GM19463 (cell line): ENCODE results near the gene USP24.
A peak's percentile ranks its signal among the peaks of the same experiment; 100 is the strongest.

Experiments used
- ATAC-seq: cut with Tn5 transposase; IDR thresholded peaks from one replicate; pipeline ENCODE4 v1.9.1; 2021; ENCODE audit warnings: mild to moderate bottlenecking, moderate library complexity; ENCODE audit not compliant: unreplicated experiment

Gene USP24, protein sequence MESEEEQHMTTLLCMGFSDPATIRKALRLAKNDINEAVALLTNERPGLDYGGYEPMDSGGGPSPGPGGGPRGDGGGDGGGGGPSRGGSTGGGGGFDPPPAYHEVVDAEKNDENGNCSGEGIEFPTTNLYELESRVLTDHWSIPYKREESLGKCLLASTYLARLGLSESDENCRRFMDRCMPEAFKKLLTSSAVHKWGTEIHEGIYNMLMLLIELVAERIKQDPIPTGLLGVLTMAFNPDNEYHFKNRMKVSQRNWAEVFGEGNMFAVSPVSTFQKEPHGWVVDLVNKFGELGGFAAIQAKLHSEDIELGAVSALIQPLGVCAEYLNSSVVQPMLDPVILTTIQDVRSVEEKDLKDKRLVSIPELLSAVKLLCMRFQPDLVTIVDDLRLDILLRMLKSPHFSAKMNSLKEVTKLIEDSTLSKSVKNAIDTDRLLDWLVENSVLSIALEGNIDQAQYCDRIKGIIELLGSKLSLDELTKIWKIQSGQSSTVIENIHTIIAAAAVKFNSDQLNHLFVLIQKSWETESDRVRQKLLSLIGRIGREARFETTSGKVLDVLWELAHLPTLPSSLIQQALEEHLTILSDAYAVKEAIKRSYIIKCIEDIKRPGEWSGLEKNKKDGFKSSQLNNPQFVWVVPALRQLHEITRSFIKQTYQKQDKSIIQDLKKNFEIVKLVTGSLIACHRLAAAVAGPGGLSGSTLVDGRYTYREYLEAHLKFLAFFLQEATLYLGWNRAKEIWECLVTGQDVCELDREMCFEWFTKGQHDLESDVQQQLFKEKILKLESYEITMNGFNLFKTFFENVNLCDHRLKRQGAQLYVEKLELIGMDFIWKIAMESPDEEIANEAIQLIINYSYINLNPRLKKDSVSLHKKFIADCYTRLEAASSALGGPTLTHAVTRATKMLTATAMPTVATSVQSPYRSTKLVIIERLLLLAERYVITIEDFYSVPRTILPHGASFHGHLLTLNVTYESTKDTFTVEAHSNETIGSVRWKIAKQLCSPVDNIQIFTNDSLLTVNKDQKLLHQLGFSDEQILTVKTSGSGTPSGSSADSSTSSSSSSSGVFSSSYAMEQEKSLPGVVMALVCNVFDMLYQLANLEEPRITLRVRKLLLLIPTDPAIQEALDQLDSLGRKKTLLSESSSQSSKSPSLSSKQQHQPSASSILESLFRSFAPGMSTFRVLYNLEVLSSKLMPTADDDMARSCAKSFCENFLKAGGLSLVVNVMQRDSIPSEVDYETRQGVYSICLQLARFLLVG (N-terminal part only)

DNA sequence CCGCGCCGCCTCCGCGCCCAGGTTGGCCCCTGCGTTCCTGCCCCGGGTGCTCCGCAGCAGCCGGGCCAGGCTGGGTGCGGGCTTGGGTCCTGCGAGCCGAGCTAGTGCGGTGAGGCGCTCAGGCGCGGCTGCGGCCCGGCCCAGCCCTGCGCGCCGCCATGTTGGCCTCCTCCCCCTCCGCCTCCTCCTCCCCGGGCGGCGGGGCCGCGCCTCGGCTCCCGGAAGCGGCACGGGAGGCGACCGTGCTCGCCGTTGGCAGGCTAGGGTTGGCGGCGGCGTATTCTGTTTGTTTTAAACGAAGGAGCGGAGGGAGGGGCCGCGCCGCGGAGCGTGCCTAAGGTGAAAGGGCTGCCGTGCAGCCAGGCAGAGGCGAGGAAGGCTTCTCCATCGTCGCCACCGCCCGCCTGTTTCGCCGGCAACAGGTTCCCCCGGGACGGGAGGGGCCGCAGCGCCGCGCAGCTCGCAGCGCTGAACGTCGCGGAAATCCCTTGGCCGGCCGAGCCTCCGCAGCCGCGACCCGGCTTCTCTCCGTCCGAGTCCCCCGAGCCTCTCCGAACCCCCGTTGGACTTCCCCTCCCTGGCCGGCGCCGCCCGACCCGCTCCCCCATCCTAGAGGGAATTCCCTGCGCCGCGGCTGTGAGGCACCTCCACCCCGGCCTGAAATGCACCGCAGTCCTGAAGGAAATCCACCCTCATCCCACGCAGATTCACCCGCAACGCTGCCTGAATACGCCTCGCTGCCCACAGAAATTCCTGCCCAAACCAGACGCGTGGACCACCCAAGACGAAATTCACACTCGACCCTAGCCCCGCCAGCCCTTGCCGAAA is at the start of gene USP24:
Gene USP24 (minus strand): TSS at position 171 of the 828 bp plus-strand sequence. CDS start 251 bp downstream, outside the sequence.
- peak; percentile 78 for ATAC-seq

DNA sequence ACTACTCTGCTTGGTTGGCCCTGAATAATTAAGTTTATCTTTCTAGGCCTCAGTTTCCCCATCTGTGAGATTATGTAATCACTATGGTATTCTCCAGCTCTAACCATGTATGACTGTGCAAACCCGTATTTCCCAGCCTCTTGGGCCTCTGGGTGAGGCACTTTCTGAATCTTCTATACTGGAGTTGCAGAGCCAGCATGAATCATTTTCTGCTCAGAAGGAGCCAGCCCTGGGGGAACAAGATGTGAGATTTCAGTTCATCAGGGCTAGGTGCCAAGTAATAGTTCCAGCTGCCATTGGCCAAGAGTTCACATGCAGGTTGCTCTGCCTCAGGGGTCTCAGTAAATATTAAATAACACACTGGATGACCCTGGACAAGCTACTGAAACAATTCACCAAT is 47.7 kb upstream of the USP24 start:
- ATAC-seq = no peak

DNA sequence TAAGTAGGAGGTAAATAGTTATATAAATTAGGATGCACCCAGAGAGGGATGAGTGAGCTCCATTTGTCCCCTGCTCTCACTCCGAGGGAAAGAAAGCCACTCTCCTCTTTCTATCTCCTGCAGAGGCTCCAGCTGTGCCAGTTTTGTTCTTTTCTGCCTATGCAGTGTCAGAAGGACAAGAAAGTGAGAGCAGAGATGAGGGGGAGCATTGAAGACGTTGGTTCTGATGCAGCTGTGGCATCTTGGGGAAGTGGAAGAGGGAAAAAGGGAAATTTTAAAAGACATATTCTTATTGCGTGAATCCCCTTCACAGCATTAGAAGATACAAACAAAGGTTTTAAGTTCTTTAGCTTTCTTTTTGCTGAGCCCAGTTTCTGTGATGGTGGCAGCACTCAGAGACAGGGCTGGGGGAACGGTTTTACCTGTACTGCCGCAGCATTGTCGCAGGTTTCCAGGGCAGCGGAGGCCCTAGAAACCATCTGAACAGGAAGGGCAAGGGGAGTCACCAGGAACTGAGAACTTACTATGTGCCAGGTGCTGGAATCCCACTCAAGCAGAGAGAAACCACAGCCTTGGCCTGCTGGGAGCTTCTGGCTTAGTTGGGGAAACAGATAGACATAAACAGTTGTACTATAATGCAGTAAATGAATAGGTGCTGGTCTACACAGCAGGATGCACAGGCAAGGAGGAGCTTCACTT is 44.9 kb upstream of the USP24 start:
- ATAC-seq = peak; percentile 55

DNA sequence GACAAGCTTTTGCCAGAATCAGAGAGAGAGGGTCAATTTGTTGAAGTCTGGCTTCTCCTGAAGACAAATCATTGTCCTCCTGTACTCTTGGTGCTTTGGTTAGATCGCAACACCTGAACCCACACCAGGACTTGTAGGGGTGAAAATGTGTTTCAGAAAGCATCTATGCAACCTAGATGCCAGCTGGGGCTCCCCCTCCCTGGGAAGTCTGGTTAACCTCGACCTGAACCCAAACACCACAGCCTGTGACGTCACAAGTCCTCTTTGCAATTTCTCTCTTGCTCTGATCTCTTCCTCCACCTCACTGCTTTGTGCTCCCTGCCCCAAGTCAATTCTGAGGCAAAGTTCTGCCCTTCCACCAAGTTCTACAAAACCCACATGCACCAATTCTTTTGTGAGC is 42.8 kb upstream of the USP24 start:
- ATAC-seq = peak; percentile 41

DNA sequence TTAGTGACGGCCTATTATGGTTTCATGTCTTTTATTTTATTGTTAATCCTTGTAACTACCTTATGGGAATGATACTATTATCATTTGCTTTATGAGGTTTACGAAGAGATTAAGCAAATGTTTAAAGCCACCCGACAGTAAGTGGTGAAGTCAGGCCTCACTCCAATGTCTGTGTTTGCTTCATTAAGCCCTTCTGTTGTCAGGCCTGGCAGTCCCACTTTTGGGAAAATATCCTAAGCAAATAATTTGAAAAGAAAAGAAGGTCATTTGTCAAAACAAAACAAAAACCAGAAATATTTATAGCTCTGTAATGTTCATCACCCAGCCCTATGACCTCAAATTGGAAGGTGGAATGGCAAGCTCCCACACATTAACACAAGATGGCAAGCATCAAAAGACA is 40.7 kb upstream of the USP24 start:
- no peak for ATAC-seq

DNA sequence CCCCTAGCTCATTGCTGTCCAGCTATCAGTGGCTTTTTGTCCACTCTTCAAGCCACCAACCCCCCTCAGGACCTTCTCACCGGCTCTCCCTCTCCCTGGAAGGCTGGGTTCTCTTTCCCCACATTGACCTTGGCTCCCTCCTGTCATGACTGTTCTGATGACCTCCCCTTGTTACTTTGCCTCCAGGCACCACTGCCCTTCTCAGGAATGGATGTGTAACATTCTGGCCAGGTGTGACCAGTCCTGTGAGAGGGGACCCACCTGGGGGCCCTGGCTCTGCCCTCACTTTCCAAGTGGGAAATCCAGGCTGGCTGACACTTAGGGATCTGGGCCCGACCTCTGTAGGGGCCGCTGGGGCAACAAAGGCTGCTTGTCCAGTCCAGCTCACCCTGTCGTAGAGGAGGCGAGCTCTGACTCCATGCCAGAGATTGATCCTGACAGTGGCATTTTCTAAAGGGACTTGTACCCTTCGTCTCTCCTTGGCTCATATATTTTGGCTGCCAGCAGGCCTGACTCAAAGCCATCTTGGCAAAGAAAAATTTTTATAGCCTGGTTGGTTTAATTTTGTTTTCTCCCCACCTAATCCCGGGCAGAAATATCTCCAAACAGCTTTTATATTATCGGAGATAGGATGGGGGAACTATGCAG is 37.9 kb upstream of the USP24 start:
- no peak for ATAC-seq

DNA sequence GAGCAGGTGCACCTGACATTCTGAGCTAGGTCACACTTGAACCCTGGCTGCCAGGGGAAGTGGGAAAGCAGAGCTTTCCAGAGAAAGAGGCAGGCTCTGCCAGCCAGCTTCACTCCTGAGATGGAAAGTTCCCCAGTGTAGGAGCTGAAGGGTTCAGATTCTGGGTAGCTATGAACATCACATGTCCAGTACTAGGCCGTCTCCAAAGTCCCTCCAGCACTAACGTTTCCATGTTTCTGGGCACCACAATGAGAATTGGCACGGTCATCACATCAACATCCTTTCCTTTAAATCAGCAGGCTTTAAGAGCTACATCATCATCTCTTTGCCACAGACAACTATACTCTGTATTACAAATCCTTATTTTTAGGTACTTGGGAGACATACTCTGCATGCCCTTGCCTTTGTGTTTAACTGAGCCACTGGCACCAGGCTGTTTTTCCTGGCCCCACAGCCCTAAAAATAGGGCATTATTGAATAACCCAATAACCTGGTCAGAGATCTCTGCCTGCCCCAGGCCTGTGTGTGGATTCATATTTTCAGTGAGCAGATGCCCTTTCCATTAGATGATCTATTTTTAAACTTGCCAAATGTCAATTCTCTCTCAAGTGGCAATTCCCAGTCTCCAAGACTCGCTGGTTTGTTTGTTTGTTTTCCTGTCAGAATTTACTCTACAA is 35.4 kb upstream of the USP24 start:
- no peak for ATAC-seq

DNA sequence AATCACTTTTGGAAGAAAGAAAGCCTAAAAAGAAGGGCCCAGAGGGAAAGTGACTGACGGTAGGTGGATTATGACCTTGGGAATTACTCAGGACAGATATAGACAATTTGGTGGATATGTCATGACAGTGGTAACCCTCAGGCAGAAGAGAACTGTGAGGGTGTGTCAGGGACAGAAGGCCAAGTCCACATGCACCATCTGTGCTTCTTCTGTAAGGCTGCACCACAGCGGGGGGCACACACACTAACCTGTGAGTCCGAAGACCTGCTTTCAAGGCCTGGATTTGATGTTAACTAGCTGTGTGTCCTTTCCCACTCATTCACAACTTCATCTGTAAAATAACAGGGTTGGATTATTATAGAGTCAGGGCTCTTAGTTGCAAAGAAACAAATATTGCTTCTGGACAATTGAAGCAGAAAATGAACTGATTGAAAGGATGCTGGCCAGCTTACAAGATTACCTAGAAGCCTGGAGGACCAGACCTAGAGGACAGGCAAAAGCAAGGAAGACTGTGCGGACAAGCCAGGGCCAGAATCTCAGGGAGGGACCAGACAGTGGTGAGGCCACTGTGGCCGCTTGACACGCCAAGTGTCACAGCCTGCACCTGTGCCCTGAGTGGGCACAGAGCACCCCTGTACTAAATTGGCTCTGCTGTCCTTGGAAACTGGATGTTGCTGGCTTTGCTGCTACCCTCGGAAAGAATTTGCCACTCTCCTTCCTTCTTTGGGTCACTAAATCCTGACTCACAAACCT is 34.7 kb upstream of the USP24 start:
- ATAC-seq = no peak

DNA sequence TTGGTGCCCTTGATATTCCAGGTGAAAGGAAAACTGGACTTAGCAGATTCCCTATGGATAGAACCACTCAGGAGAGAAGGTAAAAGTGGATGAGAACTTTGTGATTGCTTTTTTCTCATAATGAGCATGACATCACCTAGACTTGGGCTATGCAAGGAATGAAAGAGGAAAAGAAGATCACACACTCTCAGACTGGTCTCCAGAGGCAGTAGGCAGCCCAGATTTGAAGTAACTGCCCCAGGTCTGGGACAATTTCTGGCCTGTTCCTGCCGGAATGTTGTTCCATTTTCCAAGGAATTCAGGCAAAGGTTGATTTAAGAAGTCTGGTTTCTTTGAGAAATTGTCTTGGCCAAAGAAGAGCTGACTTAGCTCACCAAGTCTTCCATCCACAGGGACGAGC is 31.7 kb upstream of the USP24 start:
- ATAC-seq = no peak

DNA sequence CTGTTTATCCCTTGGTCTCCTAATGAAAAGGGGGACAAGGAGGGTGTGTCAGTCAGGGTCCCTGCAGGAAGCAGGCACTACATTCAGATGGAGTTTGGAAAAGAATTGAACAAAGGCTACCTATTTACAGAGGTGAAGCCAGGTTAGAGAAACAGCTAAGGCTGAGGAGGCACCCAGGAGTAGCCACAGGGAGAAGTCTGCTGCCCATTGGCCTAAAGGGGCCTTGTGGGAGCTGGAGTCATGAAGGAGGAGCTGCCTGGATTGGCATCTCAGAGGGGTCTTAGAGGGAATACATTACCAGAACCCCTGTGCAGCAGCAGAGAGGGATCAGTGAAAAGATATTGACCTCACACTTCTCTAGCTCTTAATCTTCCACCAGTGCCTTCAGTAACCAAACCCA is 31.2 kb upstream of the USP24 start:
- ATAC-seq = no peak

DNA sequence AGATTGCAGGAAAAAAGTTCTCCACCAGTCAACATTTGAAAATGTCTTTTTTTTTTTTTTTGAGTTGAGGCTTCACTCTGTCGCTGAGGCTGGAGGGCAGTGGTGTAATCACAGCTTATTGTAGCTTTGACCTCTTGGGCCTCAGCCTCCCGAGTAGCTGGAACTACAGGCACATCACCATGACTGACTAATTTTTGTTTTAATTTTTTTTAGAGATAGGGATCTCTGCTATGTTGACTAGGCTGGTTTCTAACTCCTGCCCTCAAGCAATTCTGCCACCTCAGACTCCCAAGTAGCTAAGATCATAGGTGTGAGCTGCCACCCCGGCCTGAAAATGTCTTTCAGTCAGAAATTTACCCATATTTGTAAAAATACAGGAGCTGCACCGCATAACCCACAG is 30.6 kb upstream of the USP24 start:
- ATAC-seq = no peak

DNA sequence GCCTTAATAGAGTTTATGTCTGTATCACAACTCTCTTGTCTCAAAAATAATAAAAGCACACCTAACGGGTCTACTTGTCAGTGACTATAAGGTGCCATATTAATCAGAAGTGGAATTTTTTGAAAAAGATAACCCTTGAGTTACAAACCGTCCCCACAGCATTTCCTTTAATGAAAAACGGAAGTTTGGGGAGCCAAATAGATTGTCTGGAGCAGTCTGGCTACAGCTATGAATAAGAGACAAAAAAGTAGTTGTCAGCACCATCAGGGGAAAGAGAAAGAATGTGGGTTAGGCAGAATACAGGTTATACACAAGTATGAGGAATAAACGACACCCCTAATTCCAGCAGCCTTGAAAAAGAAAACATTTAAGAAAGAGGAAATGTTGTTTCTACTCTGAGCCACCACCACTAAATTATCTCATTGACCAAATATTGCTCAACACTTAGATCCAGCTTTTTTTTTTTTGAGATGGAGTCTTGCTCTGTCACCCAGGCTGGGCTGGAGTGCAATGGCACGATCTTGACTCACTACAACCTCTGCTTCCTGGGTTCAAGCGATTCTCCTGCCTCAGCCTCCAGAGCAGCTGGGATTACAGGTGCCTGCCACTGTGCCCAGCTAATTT is 29.4 kb upstream of the USP24 start:
- no peak for ATAC-seq

DNA sequence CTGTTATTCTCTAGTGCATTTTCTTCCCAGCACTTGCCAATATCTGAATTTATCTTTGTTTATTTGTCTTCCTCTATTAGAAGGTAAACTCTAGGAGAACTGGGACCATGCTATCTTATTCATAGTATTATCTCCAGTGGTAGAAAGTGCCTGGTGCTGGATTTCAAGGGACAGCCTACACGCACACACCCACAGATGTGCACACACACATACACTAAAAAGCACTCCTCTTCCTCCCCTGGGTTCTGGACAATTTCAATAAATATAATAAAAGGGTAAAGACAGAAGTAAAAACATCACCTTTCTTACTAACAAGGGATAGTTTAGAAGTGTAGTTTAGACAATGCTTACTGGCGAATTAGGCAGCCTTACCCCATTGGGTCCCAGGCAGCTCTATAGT is 28.5 kb upstream of the USP24 start:
- no peak for ATAC-seq

DNA sequence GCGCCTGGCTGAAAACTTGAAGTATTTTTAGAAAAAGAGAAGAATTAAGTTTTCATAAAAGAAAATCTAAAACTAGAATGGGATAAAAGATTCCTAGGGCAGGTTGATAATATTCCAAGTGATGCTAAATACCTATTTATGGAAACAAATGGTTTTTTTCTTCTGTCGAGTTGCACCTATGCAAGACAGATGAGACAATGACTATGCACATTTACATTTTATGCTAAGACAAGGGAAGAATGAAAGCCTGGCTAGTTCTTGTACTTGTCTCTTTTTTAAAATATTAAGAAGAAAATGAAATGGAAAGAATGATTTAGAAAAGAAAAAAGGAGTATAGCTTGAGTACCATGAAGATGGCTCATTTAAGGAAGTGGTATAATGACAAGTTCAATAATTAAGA is 24.4 kb upstream of the USP24 start:
- no peak for ATAC-seq

DNA sequence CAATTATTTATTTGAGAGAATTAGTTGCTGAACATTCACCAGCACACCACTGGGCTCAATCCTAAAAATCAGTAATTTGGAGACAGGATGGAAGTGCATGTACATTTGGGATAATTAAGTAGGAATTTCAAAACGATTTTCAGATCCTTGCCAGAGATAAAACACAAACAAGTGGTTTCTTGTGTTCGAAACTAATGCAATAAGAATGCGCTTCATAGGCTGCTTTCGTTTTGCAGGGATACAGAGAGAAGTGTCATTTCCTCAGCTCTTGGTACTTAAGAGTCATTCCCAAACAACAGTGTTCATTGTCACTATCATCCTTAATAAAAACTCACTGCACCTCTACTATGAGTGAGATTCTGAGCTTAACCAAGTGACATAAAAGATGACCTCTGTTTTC is 20.6 kb upstream of the USP24 start:
- no peak for ATAC-seq

DNA sequence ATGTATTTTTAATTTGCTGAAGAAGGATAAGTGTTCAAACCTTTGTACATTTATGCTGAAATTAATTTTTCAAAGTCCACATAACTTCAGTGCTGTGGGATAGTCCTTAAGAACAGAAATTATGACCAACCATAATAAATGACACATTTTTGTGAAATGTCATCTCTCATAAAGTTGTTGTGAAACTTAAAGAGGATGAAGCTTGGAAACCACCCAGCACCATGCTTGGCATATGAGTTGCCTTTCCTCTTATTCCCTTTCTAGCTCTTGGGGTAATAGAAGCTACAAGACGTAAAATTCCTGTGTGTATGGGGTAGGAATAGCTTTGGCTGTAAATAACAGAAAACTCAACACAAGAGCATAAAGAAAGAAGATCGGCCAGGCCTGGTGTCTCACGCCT is 18.9 kb upstream of the USP24 start:
- no peak for ATAC-seq

DNA sequence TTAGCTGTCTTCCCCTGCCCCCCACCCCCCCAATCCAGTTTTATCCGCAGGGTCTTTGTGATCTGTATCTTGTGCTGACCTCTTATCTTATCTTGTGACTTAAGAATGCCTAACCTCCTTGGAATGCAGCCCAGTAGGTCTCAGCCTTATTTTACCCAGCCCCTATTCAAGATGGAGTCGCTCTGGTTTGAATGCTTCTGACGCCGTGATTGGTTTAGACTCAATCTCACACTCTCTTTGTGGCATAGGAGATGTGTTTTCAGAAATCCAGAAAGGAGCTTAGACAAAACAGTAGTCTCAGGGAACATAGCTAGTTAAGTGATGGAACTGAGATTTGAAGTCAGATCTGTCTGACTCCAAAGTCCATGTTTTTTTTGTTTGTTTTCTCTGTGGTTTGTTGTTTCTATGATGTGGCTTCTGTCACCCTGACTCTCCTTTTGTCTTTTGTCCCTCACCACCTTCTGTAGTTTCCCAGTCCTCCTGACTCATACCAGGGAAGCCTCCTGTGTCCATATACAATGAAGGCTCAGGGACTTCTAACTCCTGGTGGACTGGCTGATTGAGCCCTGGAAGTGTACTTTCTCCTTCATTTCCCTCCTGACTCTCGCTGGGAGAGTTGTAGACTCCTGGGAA is 18.1 kb upstream of the USP24 start:
- ATAC-seq = no peak
